ENCODE data around the gene PRKAA2. TPM values are rescaled to one million over a fixed set of nuclear protein-coding genes. Genes with fewer than 3 reads are reported as not detected.

The PRKAA2 gene
- total and polyA plus RNA-seq, 2 of the 4 experiments (the other 2 are of a cell fraction) = 0.72 to 1.4 TPM

- Histone ChIP-seq H3K36me3 (ENCODE audit: control insufficient read depth, insufficient read depth, low read length) (no peaks in the 10 kb centered on the region), H3K9me1 (ENCODE audit: insufficient read depth, low read length) (no peaks in the 10 kb centered on the region), H3K79me1 (ENCODE audit: low read depth in 1 of 2, low read length in 2 of 2) (no peaks in the 10 kb centered on the region), H2BK5ac (ENCODE audit: low read depth, low read length, poor library complexity, severe bottlenecking) (peak overlapping the region; percentile 51), H2AFZ (replicated peaks; ENCODE audit: low read length, poor library complexity) (no peak overlapping the region), H3K9me3 (ENCODE audit: control insufficient read depth, insufficient read depth, low read length) (no peaks in the 10 kb centered on the region), H2BK20ac (ENCODE audit: low read depth, low read length) (no peak overlapping the region), H3K27me3 (ENCODE audit: control insufficient read depth, insufficient read depth, low read length) (no peaks in the 10 kb centered on the region), H3K4me3 (ENCODE audit: insufficient read depth, low read depth, low read length) (no peak overlapping the region), H4K20me1 (ENCODE audit: insufficient read depth, low read length) (no peaks in the 10 kb centered on the region), H3K4me1 (ENCODE audit: control insufficient read depth, insufficient read depth, low read length) (no peaks in the 10 kb centered on the region; the same call in 1 of the 2 replicates), H4K91ac (ENCODE audit: insufficient read depth, low read depth, low read length) (no peak overlapping the region), H3K56ac (ENCODE audit: extremely low read depth, insufficient read depth, low read length) (no peak overlapping the region), H3K18ac (ENCODE audit: low read depth, low read length) (no peak overlapping the region), H2AK9ac (replicated peaks; ENCODE audit: low read depth, low read length, poor library complexity) (no peak overlapping the region), H2BK120ac (ENCODE audit: low read depth, low read length) (no peak overlapping the region), H4K5ac (ENCODE audit: low read depth, low read length) (no peak overlapping the region), H3K9ac (ENCODE audit: low read depth, low read length) (no peak overlapping the region), H3K14ac (replicated peaks; ENCODE audit: low read depth, low read length) (no peak overlapping the region), H3K4me2 (ENCODE audit: low read depth, low read length) (no peak overlapping the region; the same call in none of the 2 replicates), H3K23ac (ENCODE audit: low read depth, low read length) (no peak overlapping the region), H2AK5ac (ENCODE audit: low read depth, low read length) (no peak overlapping the region), H3K27ac (ENCODE audit: insufficient read depth, low read length) (no peak overlapping the region), H2BK15ac (ENCODE audit: low read depth, low read length) (no peak overlapping the region), H4K8ac (ENCODE audit: low read depth in 2 of 2, low read length in 2 of 2) (no peak overlapping the region), H3K4ac (ENCODE audit: low read depth, low read length) (no peak overlapping the region)
- BruUV-seq (replicated peaks) = no TSS peak
- ATAC-seq (ENCODE audit: low read depth) (peak; percentile 6; the same call in 1 of the 2 replicates), DNase-seq (no peak)
- ChIA-PET POLR2A (ENCODE audit: unreplicated experiment) (no interaction called here), CTCF (interaction anchor here (1.0 kb wide), 1 partner anchor 194 kb away, joined by 4 read pairs; no protein-coding TSS in a partner anchor)
- TF ChIP-seq MAFK (IDR thresholded peaks at IDR 0.05; ENCODE audit: low read depth, low read length) = no peak
- TF ChIP-seq POLR2A (IDR thresholded peaks at IDR 0.05; ENCODE audit: low read depth, low read length) = no peak
- no peak for TF ChIP-seq ELK1 (IDR thresholded peaks at IDR 0.05; ENCODE audit: borderline replicate concordance, low read depth, low read length)
- no peak for TF ChIP-seq NFE2L2 (IDR thresholded peaks at IDR 0.05; ENCODE audit: low read depth, low read length)
- 0 out of 2 replicates have a peak, but pooled peaks have one; percentile 16 for TF ChIP-seq CEBPB (IDR thresholded peaks at IDR 0.05; ENCODE audit: low read depth, low read length)
- TF ChIP-seq RCOR1 (IDR thresholded peaks at IDR 0.05; ENCODE audit: insufficient replicate concordance, low read length) = no peak
- dilution Hi-C loops (cut with HindIII; ENCODE audit: low sequenced_read_pairs, unreplicated experiment) (no loop called here), in situ Hi-C loops (cut with MboI; ENCODE audit: low sequenced_read_pairs) (no loop called here), intact Hi-C loops (cut with micrococcal nuclease) (no loop called here)
- WGBS, 2 experiments (ENCODE audit: extremely low coverage in 2 of 2, insufficient read length in 1 of 2) = no CpG with 5 or more reads among the region's 3 CpGs
These were observed 18.0 kb upstream of the PRKAA2 start for GRCh38 chr1:56627019-56627635.

All from IMR-90 (cell line).